Neural progenitor cell (in vitro differentiated cells): ENCODE measurements around the gene P2RY6.

Experiments
- EZH2phosphoT487 ChIP-seq: fragments of 200-600 bp; sonication (generic); IDR thresholded peaks from 2 replicates; pipeline ENCODE4 v1.6.1; 2017; ENCODE audit warnings: antibody characterized with exemption
- TF ChIP-seq, protein P1 (sequence below): fragments of 200-600 bp; sonication (generic); IDR thresholded peaks from 2 replicates; pipeline ENCODE4 v1.5.1; 2017; ENCODE audit warnings: antibody characterized with exemption, mild to moderate bottlenecking

DNA sequence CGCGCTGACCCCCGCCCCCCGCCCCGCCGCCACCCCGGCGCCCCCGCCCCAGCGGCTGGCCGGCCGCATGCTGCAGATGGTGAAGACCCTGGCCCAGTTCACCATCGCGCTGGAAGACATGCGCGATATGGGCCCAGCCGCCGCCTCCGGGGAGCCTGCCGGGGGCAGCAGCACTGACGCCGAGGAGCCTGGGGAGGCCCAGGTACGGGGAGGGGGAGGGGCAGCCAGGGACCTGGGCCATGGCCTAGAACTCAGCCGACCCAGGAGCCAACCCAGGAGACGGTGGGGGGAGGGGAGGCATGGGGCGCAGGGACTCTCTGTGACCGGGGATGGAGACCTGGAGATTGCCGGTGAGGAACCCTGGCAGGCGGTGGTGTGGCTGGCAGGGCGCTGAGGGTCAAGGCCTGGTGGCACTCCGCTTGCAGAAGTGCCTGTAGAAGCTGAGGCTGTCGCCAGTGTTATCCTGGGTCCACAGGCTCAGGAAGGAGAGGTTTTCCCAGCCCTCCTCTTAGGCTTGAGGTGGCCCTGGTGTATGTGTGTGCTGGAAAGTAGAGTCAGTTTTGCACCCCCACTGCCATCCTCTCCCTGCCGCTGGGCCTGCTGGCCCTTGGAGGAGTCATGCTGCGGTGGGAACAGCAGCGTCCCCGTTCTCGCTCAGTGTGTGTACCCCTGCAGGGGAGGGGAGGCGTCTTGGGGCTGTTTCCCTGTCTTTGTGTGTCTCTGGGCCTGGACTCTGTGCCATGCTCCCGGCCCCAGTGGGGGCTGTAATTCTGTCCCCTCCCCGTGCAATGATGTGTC is 71.1 kb downstream of the P2RY6 start:
- TF ChIP-seq, protein P1, sequence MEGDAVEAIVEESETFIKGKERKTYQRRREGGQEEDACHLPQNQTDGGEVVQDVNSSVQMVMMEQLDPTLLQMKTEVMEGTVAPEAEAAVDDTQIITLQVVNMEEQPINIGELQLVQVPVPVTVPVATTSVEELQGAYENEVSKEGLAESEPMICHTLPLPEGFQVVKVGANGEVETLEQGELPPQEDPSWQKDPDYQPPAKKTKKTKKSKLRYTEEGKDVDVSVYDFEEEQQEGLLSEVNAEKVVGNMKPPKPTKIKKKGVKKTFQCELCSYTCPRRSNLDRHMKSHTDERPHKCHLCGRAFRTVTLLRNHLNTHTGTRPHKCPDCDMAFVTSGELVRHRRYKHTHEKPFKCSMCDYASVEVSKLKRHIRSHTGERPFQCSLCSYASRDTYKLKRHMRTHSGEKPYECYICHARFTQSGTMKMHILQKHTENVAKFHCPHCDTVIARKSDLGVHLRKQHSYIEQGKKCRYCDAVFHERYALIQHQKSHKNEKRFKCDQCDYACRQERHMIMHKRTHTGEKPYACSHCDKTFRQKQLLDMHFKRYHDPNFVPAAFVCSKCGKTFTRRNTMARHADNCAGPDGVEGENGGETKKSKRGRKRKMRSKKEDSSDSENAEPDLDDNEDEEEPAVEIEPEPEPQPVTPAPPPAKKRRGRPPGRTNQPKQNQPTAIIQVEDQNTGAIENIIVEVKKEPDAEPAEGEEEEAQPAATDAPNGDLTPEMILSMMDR, result no peak
- peak; percentile 12 for TF ChIP-seq EZH2phosphoT487
